BLaER1 treated with 17β-estradiol and CSF1 and Interleukin-3, amounts not matched to agents 10 nM and 100 nM (cell line): ENCODE measurements around the gene NOL4L.

ENCODE experiments used
- H3K27ac ChIP-seq, 11 experiments: shearing (Covaris generic); formaldehyde crosslinking; 2 replicates each; pipeline ENCODE4 v1.8.1; 2022
- H3K27me3 ChIP-seq, 11 experiments: shearing (Covaris generic); formaldehyde crosslinking; 2 replicates each; pipeline ENCODE4 v1.8.1; 2022
- H3K36me3 ChIP-seq, 11 experiments: shearing (Covaris generic); formaldehyde crosslinking; 2 replicates each; pipeline ENCODE4 v1.8.1; 2022
- H3K4me1 ChIP-seq, 10 experiments: shearing (Covaris generic); formaldehyde crosslinking; 2 replicates each; pipeline ENCODE4 v1.8.1; 2022
- H3K4me2 ChIP-seq, 11 experiments: shearing (Covaris generic); formaldehyde crosslinking; 2 replicates each; pipeline ENCODE4 v1.8.1; 2022
- H3K4me3 ChIP-seq, 10 experiments: shearing (Covaris generic); formaldehyde crosslinking; 2 replicates each; pipeline ENCODE4 v1.8.1; 2022
- H3K9ac ChIP-seq, 11 experiments: shearing (Covaris generic); formaldehyde crosslinking; 2 replicates each; pipeline ENCODE4 v1.8.1; 2022
- H3K9me3 ChIP-seq, 11 experiments: shearing (Covaris generic); formaldehyde crosslinking; replicated peaks in 1 of 11; 2 replicates each; pipeline ENCODE4 v1.8.1; 2022
- H4K20me1 ChIP-seq, 11 experiments: shearing (Covaris generic); formaldehyde crosslinking; 2 replicates each; pipeline ENCODE4 v1.8.1; 2022
- Cebpa-rat ChIP-seq, 11 experiments: shearing (Covaris generic); IDR thresholded peaks; 2 replicates each; pipeline ENCODE4 v1.8.1; 2022

Gene NOL4L

DNA sequence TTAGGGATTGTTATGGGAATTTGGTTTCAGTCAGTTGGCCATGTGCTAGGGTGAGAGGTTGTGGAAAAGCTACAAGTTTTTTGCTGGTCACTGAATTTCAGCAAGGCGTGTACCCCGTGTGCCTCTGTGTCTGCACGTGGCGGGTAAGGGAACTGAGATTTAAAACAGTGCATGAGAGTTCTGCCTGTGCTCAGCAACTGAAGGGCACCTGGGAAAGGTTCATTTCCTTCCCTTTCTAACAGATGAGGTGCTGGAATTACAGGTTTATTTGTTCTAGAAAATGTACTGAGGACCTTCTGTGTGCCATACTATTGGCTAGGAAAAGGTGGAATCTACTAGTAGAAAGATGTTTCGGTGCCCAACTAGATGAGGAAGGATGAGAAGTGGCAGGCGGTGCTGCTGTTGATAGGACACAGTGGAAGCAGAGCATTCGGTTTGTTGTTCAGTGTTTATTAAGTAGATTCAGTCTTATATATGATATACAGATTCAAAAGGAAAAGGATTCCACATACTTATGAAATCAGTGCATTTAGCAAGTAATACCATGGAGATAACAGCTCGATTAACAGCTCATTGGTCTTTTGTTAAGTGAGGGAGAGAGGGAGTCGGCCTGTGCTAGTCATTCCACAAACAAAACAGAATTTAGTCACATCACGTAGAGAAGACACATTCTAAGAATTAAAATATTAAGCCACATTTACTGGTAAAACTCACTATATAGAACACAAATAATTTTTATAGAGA lies 142.3 kb downstream of the NOL4L start:
- H3K4me1 ChIP-seq = peaks cover 36 to 98% (median 87%) of the 10 kb centered on the region in 10 experiments
- no peak overlapping the region for H3K27ac ChIP-seq
- no peaks in the 10 kb centered on the region for H3K27me3 ChIP-seq
- H3K9ac ChIP-seq = no peak overlapping the region
- peaks cover 56 to 93% (median 81%) of the 10 kb centered on the region in 11 experiments for H3K36me3 ChIP-seq
- H4K20me1 ChIP-seq = peaks cover 86 to 100% (median 98%) of the 10 kb centered on the region in 11 experiments; a peak in 21 of 22 replicates
- TF ChIP-seq Cebpa-rat (IDR thresholded peaks at IDR 0.05) = no peak
- no peaks in the 10 kb centered on the region for H3K9me3 ChIP-seq
- H3K4me3 ChIP-seq = no peak overlapping the region
- H3K4me2 ChIP-seq = peak overlapping the region in 4 of 11 experiments; percentile 88 to 94 (median 88); a peak in 5 of 22 replicates

DNA sequence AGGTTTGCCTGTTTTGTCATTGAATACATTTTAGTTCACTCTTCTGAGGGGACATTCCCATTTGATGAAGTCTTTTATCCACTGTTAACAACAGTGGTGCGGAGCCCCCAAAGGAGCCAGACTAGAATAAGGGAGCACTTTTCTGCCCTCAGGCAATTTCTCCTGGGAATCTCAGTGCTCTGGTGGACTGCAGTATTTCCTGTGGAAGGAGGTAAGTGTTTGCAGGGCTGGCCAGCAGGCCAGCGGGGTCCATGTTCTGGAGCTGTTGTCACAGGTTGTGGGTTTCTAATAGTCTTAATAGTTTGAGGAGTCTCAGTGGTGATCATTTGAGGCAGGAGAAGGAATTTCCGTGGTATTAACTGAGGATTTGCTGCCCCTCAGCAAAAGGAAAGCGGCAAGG lies 143.5 kb downstream of the NOL4L start:
- TF ChIP-seq Cebpa-rat (IDR thresholded peaks at IDR 0.05) = no peak
- H3K36me3 ChIP-seq = peaks cover 54 to 93% (median 80%) of the 10 kb centered on the region in 11 experiments
- H3K4me2 ChIP-seq = 0 out of 22 replicates have a peak overlapping the region, but pooled peaks of 1 of the 11 experiments have one; percentile 1
- no peaks in the 10 kb centered on the region for H3K27me3 ChIP-seq
- H3K4me3 ChIP-seq = no peak overlapping the region
- H3K9me3 ChIP-seq = no peaks in the 10 kb centered on the region
- no peak overlapping the region for H3K9ac ChIP-seq
- H3K4me1 ChIP-seq = peaks cover 30 to 98% (median 87%) of the 10 kb centered on the region in 10 experiments
- peaks cover 92 to 100% (median 98%) of the 10 kb centered on the region in 11 experiments; a peak in 21 of 22 replicates for H4K20me1 ChIP-seq
- no peak overlapping the region for H3K27ac ChIP-seq

DNA sequence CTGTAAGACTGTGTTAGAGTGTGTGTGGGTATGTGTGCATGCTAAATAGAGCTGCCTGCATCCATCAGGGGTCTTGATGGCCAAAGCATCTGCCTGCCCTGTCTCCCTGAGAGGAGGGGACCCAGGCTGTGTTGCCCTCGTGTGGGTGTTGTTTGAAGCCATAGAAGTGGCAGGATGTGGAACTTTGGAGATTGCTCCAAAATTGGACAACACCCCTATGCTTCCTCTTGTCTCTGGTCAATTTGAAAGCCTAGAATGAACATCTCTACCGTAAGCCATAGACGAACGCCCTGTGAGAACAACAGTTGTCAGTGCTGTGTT lies 144.4 kb downstream of the NOL4L start:
- H4K20me1 ChIP-seq = peaks cover 90 to 100% (median 98%) of the 10 kb centered on the region in 11 experiments; a peak in 21 of 22 replicates
- no peak overlapping the region for H3K4me3 ChIP-seq
- H3K27me3 ChIP-seq = no peaks in the 10 kb centered on the region
- H3K9ac ChIP-seq = no peak overlapping the region
- H3K36me3 ChIP-seq = peaks cover 60 to 95% (median 80%) of the 10 kb centered on the region in 11 experiments
- H3K4me1 ChIP-seq = peaks cover 22 to 98% (median 80%) of the 10 kb centered on the region in 10 experiments
- no peaks in the 10 kb centered on the region for H3K9me3 ChIP-seq
- peak overlapping the region in 8 of 11 experiments; percentile 12 to 76 (median 66); a peak in 12 of 22 replicates for H3K4me2 ChIP-seq
- H3K27ac ChIP-seq = no peak overlapping the region
- TF ChIP-seq Cebpa-rat (IDR thresholded peaks at IDR 0.05) = no peak

DNA sequence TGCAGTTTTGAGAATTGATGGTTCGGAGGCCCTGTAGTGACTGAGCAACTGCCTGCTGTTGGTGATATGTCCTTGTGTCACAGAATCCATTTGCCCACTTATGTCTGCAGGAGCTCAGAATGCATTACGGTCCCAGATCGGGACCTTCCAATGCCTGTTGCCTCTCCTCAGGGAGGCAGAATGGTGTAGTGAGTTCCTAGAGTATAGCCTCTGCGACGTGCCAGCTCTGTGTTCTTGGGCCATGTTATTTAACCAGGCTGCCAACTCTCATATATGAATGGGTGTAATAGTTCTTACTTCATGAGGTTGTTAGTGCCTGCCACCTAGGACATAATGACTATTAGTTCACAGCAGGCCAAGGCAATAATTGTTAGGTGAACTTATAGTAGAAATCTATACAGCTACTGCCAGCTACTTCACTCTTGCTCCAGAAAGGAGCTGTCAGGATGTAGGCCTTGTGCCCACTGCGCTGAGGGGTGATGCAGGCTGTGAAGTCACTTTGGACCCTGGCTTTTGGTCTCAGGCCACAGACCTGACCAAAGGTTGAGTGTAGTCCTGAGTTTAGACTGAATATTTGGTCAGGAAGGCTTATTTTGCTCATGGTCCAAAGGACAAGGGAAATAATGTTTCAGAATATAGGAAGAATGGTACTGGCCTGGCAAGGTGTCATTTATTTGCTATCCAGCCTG lies 144.9 kb downstream of the NOL4L start:
- no peak overlapping the region for H3K9ac ChIP-seq
- H3K27me3 ChIP-seq = no peaks in the 10 kb centered on the region
- no peak overlapping the region for H3K4me3 ChIP-seq
- no peaks in the 10 kb centered on the region for H3K9me3 ChIP-seq
- TF ChIP-seq Cebpa-rat (IDR thresholded peaks at IDR 0.05) = no peak
- H3K4me1 ChIP-seq = peaks cover 18 to 93% (median 75%) of the 10 kb centered on the region in 10 experiments; a peak in 19 of 20 replicates
- H3K36me3 ChIP-seq = peaks cover 65 to 95% (median 84%) of the 10 kb centered on the region in 11 experiments
- peak overlapping the region in 9 of 11 experiments; percentile 39 to 76 (median 63); a peak in 16 of 22 replicates for H3K4me2 ChIP-seq
- no peak overlapping the region for H3K27ac ChIP-seq
- H4K20me1 ChIP-seq = peaks cover 87 to 100% (median 98%) of the 10 kb centered on the region in 11 experiments; a peak in 21 of 22 replicates

DNA sequence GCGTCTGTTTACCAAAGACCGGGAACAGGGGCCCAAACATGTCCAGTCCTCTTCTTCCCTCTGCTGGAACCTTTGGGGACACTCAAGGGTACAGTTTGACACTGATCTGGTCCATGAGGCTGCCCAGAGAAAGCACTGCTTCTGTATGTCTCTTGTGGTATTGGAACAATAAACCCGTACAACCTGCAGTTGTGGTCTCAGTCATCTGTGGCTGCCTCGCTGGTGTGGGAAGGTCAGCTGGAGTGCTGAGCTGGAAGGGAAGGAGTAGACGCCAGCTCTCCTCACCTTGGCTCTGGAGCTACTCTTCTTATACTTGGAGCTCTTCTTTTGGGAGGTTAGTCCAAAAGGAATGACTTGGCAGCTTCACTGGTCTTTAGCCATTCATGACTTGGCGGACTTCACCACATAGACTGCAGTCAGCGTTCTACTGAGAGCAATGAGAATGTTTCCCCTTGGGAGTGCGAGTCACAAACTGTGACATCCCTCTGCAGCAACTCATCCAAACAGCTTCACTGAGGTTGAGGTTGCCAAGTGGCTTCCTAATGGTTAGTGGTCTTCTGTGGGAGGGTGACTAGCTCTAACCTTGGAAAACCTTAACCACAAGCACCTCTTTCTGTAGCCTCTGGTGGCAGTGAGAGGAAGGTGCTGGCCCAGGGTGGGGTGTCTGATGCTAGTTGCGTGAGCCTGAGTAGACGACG lies 145.9 kb downstream of the NOL4L start:
- no peaks in the 10 kb centered on the region for H3K27me3 ChIP-seq
- H3K27ac ChIP-seq = peak overlapping the region in 7 of 11 experiments; percentile 12 to 54 (median 34); a peak in 10 of 22 replicates
- H3K9me3 ChIP-seq = no peaks in the 10 kb centered on the region
- H3K36me3 ChIP-seq = peaks cover 66 to 95% (median 84%) of the 10 kb centered on the region in 11 experiments
- H3K4me1 ChIP-seq = peaks cover 18 to 84% (median 66%) of the 10 kb centered on the region in 10 experiments; a peak in 19 of 20 replicates
- peaks cover 78 to 100% (median 98%) of the 10 kb centered on the region in 11 experiments; a peak in 21 of 22 replicates for H4K20me1 ChIP-seq
- H3K9ac ChIP-seq = peak overlapping the region in 1 of 11 experiments; percentile 22; a peak in 1 of 22 replicates
- TF ChIP-seq Cebpa-rat (IDR thresholded peaks at IDR 0.05) = no peak
- peak overlapping the region; percentile 2 to 76 (median 62); a peak in 19 of 22 replicates for H3K4me2 ChIP-seq
- H3K4me3 ChIP-seq = no peak overlapping the region

DNA sequence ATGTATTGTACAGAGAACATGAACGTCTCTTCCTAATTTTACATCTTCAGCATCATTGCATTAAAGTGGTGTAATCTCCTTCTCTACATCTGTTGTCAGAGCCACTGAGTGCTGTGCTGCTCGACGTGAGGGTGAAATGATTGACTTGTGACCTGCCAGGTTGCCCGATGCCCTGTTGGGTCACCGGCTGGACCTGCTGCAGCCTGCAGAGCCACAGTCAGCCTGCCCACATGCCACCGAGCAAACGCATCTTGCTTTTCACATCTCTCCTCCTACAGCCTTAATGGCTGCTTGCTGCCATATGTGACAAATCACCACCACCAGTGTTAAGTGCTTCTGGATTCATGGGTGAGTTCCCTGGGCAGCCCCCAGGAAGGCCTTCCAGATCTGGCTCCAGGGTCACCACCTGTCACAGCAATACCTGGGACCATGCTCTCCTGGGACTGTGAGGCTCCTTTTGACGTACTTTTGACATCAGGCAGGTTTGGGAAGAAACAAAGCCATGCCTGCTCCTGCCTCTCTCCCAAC lies 146.7 kb downstream of the NOL4L start:
- H4K20me1 ChIP-seq = peaks cover 69 to 100% (median 96%) of the 10 kb centered on the region in 11 experiments; a peak in 21 of 22 replicates
- no peak for TF ChIP-seq Cebpa-rat (IDR thresholded peaks at IDR 0.05)
- H3K4me1 ChIP-seq = peaks cover 18 to 75% (median 58%) of the 10 kb centered on the region in 10 experiments; a peak in 19 of 20 replicates
- H3K9me3 ChIP-seq = no peaks in the 10 kb centered on the region
- peaks cover 73 to 95% (median 84%) of the 10 kb centered on the region in 11 experiments for H3K36me3 ChIP-seq
- peak overlapping the region; percentile 2 to 76 (median 62); a peak in 19 of 22 replicates for H3K4me2 ChIP-seq
- H3K27me3 ChIP-seq = no peaks in the 10 kb centered on the region
- H3K4me3 ChIP-seq = no peak overlapping the region
- no peak overlapping the region for H3K9ac ChIP-seq
- peak overlapping the region in 1 of 11 experiments; percentile 17; a peak in 1 of 22 replicates for H3K27ac ChIP-seq

DNA sequence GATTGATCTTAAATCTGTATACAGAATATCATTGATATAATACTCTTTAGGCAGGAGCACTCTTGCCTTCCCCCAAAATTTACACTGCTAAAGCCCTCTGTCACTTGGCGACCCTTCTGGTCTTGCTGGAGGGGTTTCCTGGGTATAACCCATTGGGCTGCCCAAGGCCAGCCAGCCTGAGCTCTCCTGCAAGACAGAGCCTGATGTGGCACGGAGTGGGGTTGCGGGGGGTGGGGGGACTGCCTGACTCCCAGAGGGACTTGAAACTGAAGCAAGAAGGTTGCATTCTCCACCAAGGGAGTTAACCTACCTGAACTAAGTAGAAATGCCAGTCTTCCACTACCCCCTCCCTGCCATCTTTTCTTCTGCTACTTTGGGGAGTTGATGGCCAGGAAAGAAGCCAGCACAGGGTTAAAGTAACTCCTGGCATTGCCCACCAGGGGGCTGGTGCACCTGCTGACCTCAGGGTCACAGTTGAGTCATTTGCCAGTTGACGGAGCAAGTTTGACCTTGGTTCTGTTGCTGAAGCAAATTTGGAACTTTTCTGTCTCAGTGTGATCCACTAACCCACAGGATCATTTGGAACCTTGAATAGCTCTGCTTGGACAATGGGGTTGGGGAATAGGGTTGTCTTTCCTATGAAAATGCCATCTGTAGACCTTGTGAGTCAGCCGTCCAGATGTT lies 147.6 kb downstream of the NOL4L start:
- H3K9ac ChIP-seq = no peak overlapping the region
- no peaks in the 10 kb centered on the region for H3K9me3 ChIP-seq
- H3K27me3 ChIP-seq = no peaks in the 10 kb centered on the region
- H3K27ac ChIP-seq = no peak overlapping the region
- H3K4me1 ChIP-seq = peaks cover 18 to 66% (median 52%) of the 10 kb centered on the region in 10 experiments; a peak in 19 of 20 replicates
- no peak for TF ChIP-seq Cebpa-rat (IDR thresholded peaks at IDR 0.05)
- peak overlapping the region in 10 of 11 experiments; percentile 5 to 75 (median 62); a peak in 18 of 22 replicates for H3K4me2 ChIP-seq
- H3K36me3 ChIP-seq = peaks cover 73 to 95% (median 84%) of the 10 kb centered on the region in 11 experiments
- peaks cover 62 to 100% (median 95%) of the 10 kb centered on the region in 11 experiments; a peak in 21 of 22 replicates for H4K20me1 ChIP-seq
- no peak overlapping the region for H3K4me3 ChIP-seq

DNA sequence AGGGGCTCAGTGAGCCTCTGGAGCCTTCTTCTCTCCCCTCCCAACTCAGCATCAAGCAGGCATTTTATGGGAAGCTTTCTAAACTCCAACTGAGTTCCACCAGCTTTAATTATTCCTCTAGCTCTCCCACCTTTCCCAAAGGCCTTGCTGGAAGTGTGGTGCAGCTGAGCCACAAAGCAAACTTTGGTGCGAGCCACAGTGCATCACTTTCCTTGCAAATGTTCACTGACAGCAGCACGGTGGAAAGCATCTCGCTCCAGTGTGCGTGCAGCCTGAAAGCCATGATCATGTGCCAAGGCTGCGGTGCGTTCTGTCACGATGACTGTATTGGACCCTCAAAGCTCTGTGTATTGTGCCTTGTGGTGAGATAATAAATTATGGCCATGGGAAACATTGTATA lies 148.2 kb downstream of the NOL4L start:
- Histone ChIP-seq H3K4me3 (no peak overlapping the region), H3K4me2 (peak overlapping the region in 8 of 11 experiments; percentile 37 to 75 (median 62); a peak in 14 of 22 replicates), H3K9ac (no peak overlapping the region), H4K20me1 (peaks cover 56 to 100% (median 95%) of the 10 kb centered on the region in 11 experiments; a peak in 21 of 22 replicates), H3K27ac (no peak overlapping the region), H3K4me1 (peaks cover 18 to 62% (median 51%) of the 10 kb centered on the region in 10 experiments; a peak in 19 of 20 replicates), H3K27me3 (no peaks in the 10 kb centered on the region), H3K36me3 (peaks cover 76 to 97% (median 87%) of the 10 kb centered on the region in 11 experiments), H3K9me3 (no peaks in the 10 kb centered on the region)
- TF ChIP-seq Cebpa-rat (IDR thresholded peaks at IDR 0.05) = no peak
